Suprapubic skin (tissue), 4 donors: Measurements from ENCODE around the gene LRSAM1. TPM values are rescaled to one million over a fixed set of nuclear protein-coding genes. Genes with fewer than 3 reads are reported as not detected.
A peak's percentile ranks its signal among the peaks of the same experiment; 100 is the strongest.

Source experiments
- DNase-seq, 2 donors: peaks; one replicate each; pipeline ENCODE4 v3.0.0-alpha.2; 2019; ENCODE audit warnings: low spot score in 2 of 2
- H3K27ac ChIP-seq: fragments of 200-600 bp; sonication (generic); one replicate; pipeline ENCODE4 v1.5.1; 2019
- H3K27me3 ChIP-seq: fragments of 200-600 bp; sonication (generic); one replicate; pipeline ENCODE4 v1.5.1; 2019
- H3K36me3 ChIP-seq: fragments of 200-600 bp; sonication (generic); one replicate; pipeline ENCODE4 v1.5.1; 2019
- H3K4me1 ChIP-seq: fragments of 200-600 bp; sonication (generic); one replicate; pipeline ENCODE4 v1.5.1; 2019
- H3K4me3 ChIP-seq: fragments of 200-600 bp; sonication (generic); one replicate; pipeline ENCODE4 v1.5.1; 2019; ENCODE audit warnings: mild to moderate bottlenecking
- H3K9me3 ChIP-seq: fragments of 200-600 bp; sonication (generic); one replicate; pipeline ENCODE4 v1.5.1; 2019
- EP300 ChIP-seq: sonication (generic); formaldehyde crosslinking; IDR thresholded peaks from one replicate; pipeline ENCODE4 v1.6.1; 2017; ENCODE audit warnings: antibody characterized with exemption
- POLR2A ChIP-seq, 2 donors: fragments of 450-650 bp; IDR thresholded peaks; one replicate each; pipeline ENCODE4 v1.6.1; 2017; ENCODE audit warnings: antibody characterized with exemption in 2 of 2, mild to moderate bottlenecking in 2 of 2, moderate library complexity in 2 of 2
- POLR2AphosphoS5 ChIP-seq, 3 donors: sonication (generic); formaldehyde crosslinking; IDR thresholded peaks; one replicate each; pipeline ENCODE4 v1.6.1; 2017; ENCODE audit warnings: antibody characterized with exemption in 3 of 3
- WGBS: methylation state at CpG from one replicate; pipeline ENCODE4 v1.1.5; 2018; 5-methylcytosine and 5-hydroxymethylcytosine counted together
- total RNA-seq, 4 donors: library from RNA; depleted of rRNA; stranded (reverse); fragments of >200 nt; gene quantifications; one replicate each; pipeline ENCODE4 v1.1.0, GENCODE V29; 2016
- TF ChIP-seq, protein P1 (sequence below), 2 donors: fragments of 200-600 bp in 1 of 2; fragments of 450-650 bp in 1 of 2; sonication (generic) in 1 of 2; IDR thresholded peaks; one replicate each; pipeline ENCODE4 v1.5.1; 2016 to 2019; ENCODE audit warnings: antibody characterized with exemption in 2 of 2, mild to moderate bottlenecking in 1 of 2, moderate library complexity in 1 of 2

The LRSAM1 gene
- total RNA-seq, 4 donors from 2014 or later, result 31.2 to 84.7 (median 37.2) TPM

DNA sequence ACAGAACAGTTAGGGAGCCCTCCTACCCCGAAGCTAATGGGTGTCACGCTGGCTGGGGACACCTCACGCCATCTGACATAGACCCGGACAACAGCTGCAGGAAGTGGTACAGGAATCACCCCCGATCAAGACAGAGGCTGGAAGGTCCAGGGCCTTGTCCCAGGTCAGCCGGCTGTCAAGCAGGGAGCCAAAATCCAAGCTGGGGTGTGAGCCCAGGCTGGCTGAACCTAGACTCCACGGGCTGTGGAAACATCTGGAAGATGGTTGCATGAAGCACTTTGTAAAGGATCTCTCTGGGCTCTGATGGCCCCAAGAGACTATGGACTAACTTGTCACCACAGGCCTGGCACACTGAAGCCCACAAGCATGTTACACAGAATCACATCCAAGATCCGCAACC lies 91.9 kb downstream of the LRSAM1 start:
- peak overlapping the region; percentile 5 for H3K4me3 ChIP-seq
- WGBS, result 38% methylated on average over 6 of the region's 8 CpGs

DNA sequence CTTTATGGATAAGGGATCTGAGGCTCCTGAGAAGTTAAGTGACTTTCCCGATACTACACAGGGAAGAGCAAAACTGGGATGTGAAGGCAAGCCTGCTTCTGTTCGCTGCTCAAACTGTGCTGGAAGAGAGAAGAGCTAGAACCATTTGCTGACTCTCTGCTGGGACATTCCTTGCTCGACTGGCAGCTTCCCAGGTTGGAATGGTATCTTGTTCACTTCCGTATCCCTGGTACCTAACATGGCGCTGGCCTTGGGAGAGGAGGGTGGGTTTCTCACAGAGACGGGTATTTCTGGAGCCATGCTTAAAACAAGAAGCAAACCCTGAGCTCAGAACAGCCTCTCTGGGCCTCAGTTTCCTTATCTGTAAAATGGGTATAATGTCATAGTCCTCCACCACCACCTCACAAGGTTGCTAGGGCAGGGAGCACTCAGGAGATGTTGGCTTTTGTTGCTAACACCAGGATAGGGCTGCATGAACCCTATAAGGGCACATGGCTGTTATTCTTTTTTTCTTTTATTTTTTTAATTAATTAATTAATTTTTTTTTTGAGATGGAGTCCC lies 92.7 kb downstream of the LRSAM1 start:
- no peak for DNase-seq
- H3K27ac ChIP-seq, result peak overlapping the region; percentile 85
- 76% methylated on average over 6 of the region's 6 CpGs for WGBS

More for the DNA sequence above, 91.9 kb downstream of the LRSAM1 start:
- no peak for TF ChIP-seq POLR2A (IDR thresholded peaks at IDR 0.05)
- TF ChIP-seq, protein P1, sequence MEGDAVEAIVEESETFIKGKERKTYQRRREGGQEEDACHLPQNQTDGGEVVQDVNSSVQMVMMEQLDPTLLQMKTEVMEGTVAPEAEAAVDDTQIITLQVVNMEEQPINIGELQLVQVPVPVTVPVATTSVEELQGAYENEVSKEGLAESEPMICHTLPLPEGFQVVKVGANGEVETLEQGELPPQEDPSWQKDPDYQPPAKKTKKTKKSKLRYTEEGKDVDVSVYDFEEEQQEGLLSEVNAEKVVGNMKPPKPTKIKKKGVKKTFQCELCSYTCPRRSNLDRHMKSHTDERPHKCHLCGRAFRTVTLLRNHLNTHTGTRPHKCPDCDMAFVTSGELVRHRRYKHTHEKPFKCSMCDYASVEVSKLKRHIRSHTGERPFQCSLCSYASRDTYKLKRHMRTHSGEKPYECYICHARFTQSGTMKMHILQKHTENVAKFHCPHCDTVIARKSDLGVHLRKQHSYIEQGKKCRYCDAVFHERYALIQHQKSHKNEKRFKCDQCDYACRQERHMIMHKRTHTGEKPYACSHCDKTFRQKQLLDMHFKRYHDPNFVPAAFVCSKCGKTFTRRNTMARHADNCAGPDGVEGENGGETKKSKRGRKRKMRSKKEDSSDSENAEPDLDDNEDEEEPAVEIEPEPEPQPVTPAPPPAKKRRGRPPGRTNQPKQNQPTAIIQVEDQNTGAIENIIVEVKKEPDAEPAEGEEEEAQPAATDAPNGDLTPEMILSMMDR (IDR thresholded peaks at IDR 0.05), result no peak
- no peak for TF ChIP-seq POLR2AphosphoS5 (IDR thresholded peaks at IDR 0.05)
- TF ChIP-seq EP300, result no peak
- Histone ChIP-seq H3K27ac (peak overlapping the region; percentile 85), H3K27me3 (no peaks in the 10 kb centered on the region), H3K36me3 (no peaks in the 10 kb centered on the region), H3K4me1 (peaks cover 93% of the 10 kb centered on the region), H3K9me3 (no peaks in the 10 kb centered on the region)
- DNase-seq, result no peak

DNA sequence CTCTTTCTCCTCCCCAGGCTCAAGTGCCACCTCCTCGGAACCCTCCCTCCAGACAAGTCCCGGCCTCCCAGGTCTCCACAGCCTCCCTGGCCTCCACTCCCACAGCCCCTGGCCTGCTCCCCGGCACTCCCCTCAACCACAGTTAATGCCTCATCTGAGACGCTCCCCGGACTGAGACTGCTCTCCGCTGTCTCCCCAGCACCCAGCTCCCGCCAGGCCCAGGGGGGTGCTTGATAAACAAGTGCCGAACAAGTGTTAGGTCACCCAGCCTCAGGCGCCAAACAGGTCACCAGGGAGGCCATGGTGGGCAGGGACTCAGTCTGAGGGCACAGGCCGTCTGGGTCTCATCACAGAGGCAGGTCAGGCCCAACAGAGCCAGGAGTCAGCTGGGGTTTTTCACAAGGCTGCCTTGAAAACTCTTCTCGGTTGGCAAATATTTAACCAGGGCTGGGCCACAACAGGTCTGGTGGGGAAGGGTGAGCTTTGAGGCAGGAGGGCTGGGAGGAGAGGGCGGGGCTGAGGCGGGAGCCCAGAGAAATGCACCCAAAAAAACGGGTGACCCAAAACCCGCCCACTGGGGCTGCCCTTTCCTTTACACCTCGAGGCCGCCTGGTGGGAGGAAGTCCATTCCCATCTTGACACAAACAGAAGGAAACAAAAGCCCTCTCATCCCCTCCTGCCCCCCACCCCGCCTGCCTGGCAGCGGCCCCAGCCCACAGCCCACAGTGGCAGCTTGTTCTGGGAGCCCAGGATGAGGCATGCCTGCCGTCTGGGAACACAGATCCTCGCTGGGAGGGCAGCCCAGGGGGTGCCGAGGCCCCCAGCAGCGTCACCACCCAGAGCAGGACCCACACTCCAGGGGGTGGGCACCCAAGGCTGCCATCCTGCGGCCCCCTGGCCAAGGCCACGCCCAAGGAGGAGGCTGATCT lies 94.2 kb downstream of the LRSAM1 start:
- no peaks in the 10 kb centered on the region for H3K27me3 ChIP-seq
- H3K36me3 ChIP-seq, result no peaks in the 10 kb centered on the region
- peak overlapping the region; percentile 85 for H3K27ac ChIP-seq
- WGBS, result 37% methylated on average over 19 of the region's 25 CpGs
- H3K9me3 ChIP-seq, result no peaks in the 10 kb centered on the region
- TF ChIP-seq EP300 (no peak), POLR2AphosphoS5 (IDR thresholded peaks at IDR 0.05) (no peak), POLR2A (IDR thresholded peaks at IDR 0.05) (no peak)
- TF ChIP-seq, protein P1 (IDR thresholded peaks at IDR 0.05), result no peak
- peaks cover 90% of the 10 kb centered on the region for H3K4me1 ChIP-seq
- no peak overlapping the region for H3K4me3 ChIP-seq
- DNase-seq, result no peak

More for the DNA sequence above, 92.7 kb downstream of the LRSAM1 start:
- TF ChIP-seq, protein P1 (IDR thresholded peaks at IDR 0.05), result no peak
- TF ChIP-seq EP300, result no peak
- no peak for TF ChIP-seq POLR2AphosphoS5 (IDR thresholded peaks at IDR 0.05)
- no peak for TF ChIP-seq POLR2A (IDR thresholded peaks at IDR 0.05)
- H3K27me3 ChIP-seq, result no peaks in the 10 kb centered on the region
- H3K36me3 ChIP-seq, result no peaks in the 10 kb centered on the region
- no peaks in the 10 kb centered on the region for H3K9me3 ChIP-seq
- H3K4me1 ChIP-seq, result peaks cover 93% of the 10 kb centered on the region
- no peak overlapping the region for H3K4me3 ChIP-seq

DNA sequence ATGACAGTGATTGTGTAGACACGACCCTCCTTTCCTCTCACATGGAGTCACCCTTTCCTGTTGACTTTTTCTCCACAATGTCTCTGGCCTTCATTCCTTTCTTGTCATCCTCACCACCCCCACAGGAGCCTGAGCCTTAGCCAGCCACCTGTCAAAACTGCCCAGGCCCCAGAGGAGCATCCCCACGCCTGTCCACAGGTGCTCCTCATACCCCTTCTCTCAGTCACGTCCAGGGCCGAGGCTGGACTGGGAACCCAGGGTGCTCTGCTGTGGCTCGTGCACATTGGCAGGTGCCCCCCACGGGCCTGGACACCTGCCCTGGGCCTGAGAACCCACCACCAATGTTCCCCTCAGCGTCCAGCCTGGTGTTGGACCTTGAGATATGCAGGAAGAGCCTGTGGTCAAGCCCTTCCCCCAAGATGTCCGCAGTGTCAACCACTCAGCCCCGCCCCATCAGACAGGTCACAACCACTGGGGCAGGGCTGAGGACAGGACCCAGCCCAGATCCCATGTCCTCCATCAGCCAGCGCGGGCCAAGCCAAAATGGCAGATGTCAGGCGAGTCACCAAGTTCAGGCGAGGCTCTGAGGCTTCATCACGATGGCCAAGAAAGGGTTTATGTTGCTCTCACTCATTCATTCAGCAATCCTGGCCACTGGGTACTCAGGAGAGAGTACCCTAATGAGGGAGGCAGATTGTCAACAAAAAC lies 95.0 kb downstream of the LRSAM1 start:
- H3K27me3 ChIP-seq, result no peaks in the 10 kb centered on the region
- H3K36me3 ChIP-seq, result no peaks in the 10 kb centered on the region
- no peak for DNase-seq
- no peak for TF ChIP-seq POLR2A (IDR thresholded peaks at IDR 0.05)
- TF ChIP-seq POLR2AphosphoS5 (IDR thresholded peaks at IDR 0.05), result no peak
- TF ChIP-seq, protein P1 (IDR thresholded peaks at IDR 0.05), result no peak
- TF ChIP-seq EP300, result no peak
- H3K9me3 ChIP-seq, result no peaks in the 10 kb centered on the region
- H3K27ac ChIP-seq, result peak overlapping the region; percentile 85
- no peak overlapping the region for H3K4me3 ChIP-seq
- peaks cover 88% of the 10 kb centered on the region for H3K4me1 ChIP-seq
- 68% methylated on average over 12 of the region's 14 CpGs for WGBS
